ENCODE results near the gene ABCF1.
A peak's percentile ranks its signal among the peaks of the same experiment; 100 is the strongest.

ABCF1 gene

GRCh38 chr6:30618270-30618797, 47.1 kb downstream of the ABCF1 start:
- Histone ChIP-seq H3K9me3 (ENCODE audit: control insufficient read depth in 2 of 2, low read length in 2 of 2) (no peaks in the 10 kb centered on the region), H3K4me3 (ENCODE audit: low read length in 2 of 2) (peak overlapping the region; percentile 97 to 98), H3K36me3 (ENCODE audit: control insufficient read depth in 2 of 2, insufficient read depth in 2 of 2, low read length in 2 of 2) (peaks cover 24 to 30% of the 10 kb centered on the region in 2 donors), H3K27ac (ENCODE audit: low read depth in 2 of 2, low read length in 2 of 2) (peak overlapping the region; percentile 93 to 98), H3K9ac (ENCODE audit: low read depth in 1 of 2, low read length in 2 of 2) (peak overlapping the region; percentile 94 to 98), H3K4me1 (ENCODE audit: control insufficient read depth in 2 of 2, insufficient read depth in 2 of 2, low read length in 2 of 2) (peaks cover 10 to 25% of the 10 kb centered on the region in 2 donors), H3K27me3 (ENCODE audit: control insufficient read depth in 2 of 2, insufficient read depth in 2 of 2, low read length in 2 of 2) (no peaks in the 10 kb centered on the region)

GRCh38 chr6:30619561-30619960, 48.3 kb downstream of the ABCF1 start:
- Histone ChIP-seq H3K27me3 (ENCODE audit: control insufficient read depth in 2 of 2, insufficient read depth in 2 of 2, low read length in 2 of 2) (no peaks in the 10 kb centered on the region), H3K9ac (ENCODE audit: low read depth in 1 of 2, low read length in 2 of 2) (no peak overlapping the region), H3K4me1 (ENCODE audit: control insufficient read depth in 2 of 2, insufficient read depth in 2 of 2, low read length in 2 of 2) (peaks cover 4 to 18% of the 10 kb centered on the region in 2 donors), H3K4me3 (ENCODE audit: low read length in 2 of 2) (no peak overlapping the region), H3K27ac (ENCODE audit: low read depth in 2 of 2, low read length in 2 of 2) (no peak overlapping the region), H3K36me3 (ENCODE audit: control insufficient read depth in 2 of 2, insufficient read depth in 2 of 2, low read length in 2 of 2) (peaks cover 30 to 38% of the 10 kb centered on the region in 2 donors), H3K9me3 (ENCODE audit: control insufficient read depth in 2 of 2, low read length in 2 of 2) (no peaks in the 10 kb centered on the region)

DNA sequence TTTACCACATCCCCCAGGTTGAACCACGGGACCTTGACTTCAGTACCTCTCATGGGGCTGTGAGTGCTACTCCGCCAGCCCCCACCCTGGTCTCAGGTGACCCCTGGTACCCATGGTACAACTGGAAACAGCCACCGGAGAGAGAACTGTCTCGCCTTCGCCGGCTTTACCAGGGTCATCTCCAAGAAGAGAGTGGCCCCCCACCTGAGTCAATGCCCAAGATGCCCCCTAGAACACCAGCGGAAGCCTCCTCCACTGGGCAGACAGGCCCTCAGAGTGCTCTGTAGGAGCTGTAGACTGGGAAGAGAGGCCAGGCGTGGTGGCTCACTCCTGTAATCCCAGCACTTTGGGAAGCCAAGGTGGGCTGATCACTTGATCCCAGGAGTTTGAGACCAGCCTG, 54.3 kb downstream of the ABCF1 start:
- no peak overlapping the region for H3K9ac ChIP-seq (ENCODE audit: low read depth in 1 of 2, low read length in 2 of 2)
- peak overlapping the region in 1 of 2 donors; percentile 97 for H3K27ac ChIP-seq (ENCODE audit: low read depth in 2 of 2, low read length in 2 of 2)
- H3K4me3 ChIP-seq (ENCODE audit: low read length in 2 of 2): no peak overlapping the region
- H3K36me3 ChIP-seq (ENCODE audit: control insufficient read depth in 2 of 2, insufficient read depth in 2 of 2, low read length in 2 of 2): peaks cover 35 to 45% of the 10 kb centered on the region in 2 donors
- H3K4me1 ChIP-seq (ENCODE audit: control insufficient read depth in 2 of 2, insufficient read depth in 2 of 2, low read length in 2 of 2): peaks cover 13 to 16% of the 10 kb centered on the region in 2 donors
- H3K9me3 ChIP-seq (ENCODE audit: control insufficient read depth in 2 of 2, low read length in 2 of 2): no peaks in the 10 kb centered on the region
- H3K27me3 ChIP-seq (ENCODE audit: control insufficient read depth in 2 of 2, insufficient read depth in 2 of 2, low read length in 2 of 2): no peaks in the 10 kb centered on the region

DNA sequence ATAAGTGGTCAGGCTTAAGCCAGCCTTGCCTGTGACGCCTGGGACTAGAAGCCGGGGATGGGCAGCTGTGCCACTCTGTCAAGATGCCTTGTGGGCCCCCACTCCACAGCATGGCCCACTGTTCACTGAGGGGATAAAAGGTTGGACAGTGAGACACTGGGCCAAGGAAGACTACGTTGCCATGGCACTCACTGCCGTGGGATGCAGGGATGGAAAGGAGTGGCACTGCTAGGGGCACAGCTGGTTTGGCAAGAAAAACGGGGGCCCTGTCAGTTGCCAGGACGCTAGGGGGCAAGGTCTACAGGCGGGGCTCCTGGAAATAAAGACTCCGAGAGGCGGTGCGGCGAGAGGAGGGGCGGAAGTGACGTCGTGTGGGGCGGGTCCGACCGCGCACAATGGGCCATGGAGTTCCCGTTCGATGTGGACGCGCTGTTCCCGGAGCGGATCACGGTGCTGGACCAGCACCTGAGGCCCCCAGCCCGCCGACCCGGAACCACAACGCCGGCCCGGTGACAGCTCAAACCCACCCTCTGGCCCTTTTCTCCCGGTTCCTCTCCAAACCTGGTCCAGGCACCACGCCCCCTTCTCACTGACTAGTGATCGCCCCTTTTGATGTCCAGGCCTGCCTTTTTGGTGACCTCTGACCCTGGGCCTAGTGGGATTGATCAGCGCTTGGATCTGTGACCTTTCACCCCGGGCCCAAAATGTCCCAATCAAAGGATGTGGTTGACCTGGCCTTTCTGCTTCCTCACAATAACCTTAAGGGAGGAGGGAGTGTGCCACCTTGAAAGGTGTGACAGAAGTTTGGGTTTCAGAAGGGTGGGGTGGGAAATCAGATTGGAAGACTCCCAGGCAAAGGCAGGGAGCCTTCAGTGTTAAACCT, 55.5 kb downstream of the ABCF1 start, which contains the start of gene ATAT1:
Gene ATAT1, plus strand, starts transcription at position 391 of the 883 bp plus-strand sequence.
- Histone ChIP-seq H3K9me3 (ENCODE audit: control insufficient read depth in 2 of 2, low read length in 2 of 2) (no peaks in the 10 kb centered on the region), H3K27ac (ENCODE audit: low read depth in 2 of 2, low read length in 2 of 2) (peak within 1 kb of the TSS; percentile 93 to 97), H3K4me1 (ENCODE audit: control insufficient read depth in 2 of 2, insufficient read depth in 2 of 2, low read length in 2 of 2) (peaks cover 13 to 16% of the 10 kb centered on the region in 2 donors), H3K27me3 (ENCODE audit: control insufficient read depth in 2 of 2, insufficient read depth in 2 of 2, low read length in 2 of 2) (no peaks in the 10 kb centered on the region), H3K4me3 (ENCODE audit: low read length in 2 of 2) (peak within 1 kb of the TSS; percentile 90 to 95), H3K9ac (ENCODE audit: low read depth in 1 of 2, low read length in 2 of 2) (peak within 1 kb of the TSS; percentile 90 to 98), H3K36me3 (ENCODE audit: control insufficient read depth in 2 of 2, insufficient read depth in 2 of 2, low read length in 2 of 2) (peaks cover 37 to 45% of the 10 kb centered on the region in 2 donors)

DNA sequence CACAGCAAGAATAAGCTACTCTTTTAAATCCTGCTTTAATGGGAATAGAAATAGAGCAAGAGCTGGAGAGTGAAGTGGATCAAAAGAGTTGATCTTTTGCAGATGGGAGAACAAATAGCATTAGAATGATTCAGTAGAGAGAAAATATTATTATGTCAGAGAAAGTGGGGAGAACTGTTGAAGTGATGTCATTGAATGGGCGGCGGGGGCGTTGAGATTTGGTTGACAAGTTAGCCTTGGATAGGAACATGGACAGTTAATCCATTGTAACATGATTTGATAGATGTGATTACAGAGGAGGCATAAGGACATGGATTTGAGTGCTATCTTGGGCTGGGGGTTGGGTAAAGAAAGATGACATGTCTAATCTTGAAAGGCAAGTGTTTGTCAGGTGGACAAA, 64.6 kb downstream of the ABCF1 start:
- Histone ChIP-seq H3K9me3 (ENCODE audit: control insufficient read depth in 2 of 2, low read length in 2 of 2) (no peaks in the 10 kb centered on the region), H3K27me3 (ENCODE audit: control insufficient read depth in 2 of 2, insufficient read depth in 2 of 2, low read length in 2 of 2) (no peaks in the 10 kb centered on the region), H3K4me3 (ENCODE audit: low read length in 2 of 2) (no peak overlapping the region), H3K36me3 (ENCODE audit: control insufficient read depth in 2 of 2, insufficient read depth in 2 of 2, low read length in 2 of 2) (peaks cover 17 to 26% of the 10 kb centered on the region in 2 donors), H3K27ac (ENCODE audit: low read depth in 2 of 2, low read length in 2 of 2) (no peak overlapping the region), H3K9ac (ENCODE audit: low read depth in 1 of 2, low read length in 2 of 2) (no peak overlapping the region), H3K4me1 (ENCODE audit: control insufficient read depth in 2 of 2, insufficient read depth in 2 of 2, low read length in 2 of 2) (no peaks in the 10 kb centered on the region)

- no peaks in the 10 kb centered on the region for H3K9me3 ChIP-seq (ENCODE audit: control insufficient read depth in 2 of 2, low read length in 2 of 2)
- H3K27me3 ChIP-seq (ENCODE audit: control insufficient read depth in 2 of 2, insufficient read depth in 2 of 2, low read length in 2 of 2): no peaks in the 10 kb centered on the region
- no peak overlapping the region for H3K9ac ChIP-seq (ENCODE audit: low read depth in 1 of 2, low read length in 2 of 2)
- H3K36me3 ChIP-seq (ENCODE audit: control insufficient read depth in 2 of 2, insufficient read depth in 2 of 2, low read length in 2 of 2): peaks cover 25 to 34% of the 10 kb centered on the region in 2 donors
- no peak overlapping the region for H3K4me3 ChIP-seq (ENCODE audit: low read length in 2 of 2)
- H3K4me1 ChIP-seq (ENCODE audit: control insufficient read depth in 2 of 2, insufficient read depth in 2 of 2, low read length in 2 of 2): peaks cover 0 to 6% of the 10 kb centered on the region in 2 donors
- H3K27ac ChIP-seq (ENCODE audit: low read depth in 2 of 2, low read length in 2 of 2): no peak overlapping the region
Observed at GRCh38 chr6:30640481-30640880, 69.2 kb downstream of the ABCF1 start.

DNA sequence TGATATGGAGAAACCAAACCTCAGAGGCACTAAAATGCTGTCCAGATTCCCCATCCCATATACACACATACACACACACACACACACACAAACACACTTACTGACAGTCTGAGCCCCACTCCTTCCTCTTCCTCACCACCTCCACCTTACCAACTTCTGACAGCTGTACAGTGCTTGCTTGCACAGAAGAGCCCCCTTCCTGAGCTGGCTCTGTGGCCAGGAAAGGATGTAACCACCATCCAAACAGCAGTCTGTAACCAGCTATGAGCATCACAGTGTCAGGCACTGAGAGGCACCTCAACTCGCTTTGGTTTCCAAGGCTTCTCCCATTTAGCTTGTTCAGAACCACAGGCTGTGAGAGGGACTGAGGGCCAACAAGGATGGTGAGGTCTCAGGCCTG, 69.8 kb downstream of the ABCF1 start:
- H3K4me1 ChIP-seq (ENCODE audit: control insufficient read depth in 2 of 2, insufficient read depth in 2 of 2, low read length in 2 of 2): peaks cover 2 to 11% of the 10 kb centered on the region in 2 donors
- no peak overlapping the region for H3K4me3 ChIP-seq (ENCODE audit: low read length in 2 of 2)
- no peak overlapping the region for H3K27ac ChIP-seq (ENCODE audit: low read depth in 2 of 2, low read length in 2 of 2)
- no peaks in the 10 kb centered on the region for H3K9me3 ChIP-seq (ENCODE audit: control insufficient read depth in 2 of 2, low read length in 2 of 2)
- peaks cover 22 to 36% of the 10 kb centered on the region in 2 donors for H3K36me3 ChIP-seq (ENCODE audit: control insufficient read depth in 2 of 2, insufficient read depth in 2 of 2, low read length in 2 of 2)
- no peak overlapping the region for H3K9ac ChIP-seq (ENCODE audit: low read depth in 1 of 2, low read length in 2 of 2)
- no peaks in the 10 kb centered on the region for H3K27me3 ChIP-seq (ENCODE audit: control insufficient read depth in 2 of 2, insufficient read depth in 2 of 2, low read length in 2 of 2)
